HG03159 (cell line): ENCODE data around the gene CABCOCO1.

Experiments used
- ATAC-seq: cut with Tn5 transposase; IDR thresholded peaks from one replicate; pipeline ENCODE4 v1.9.1; 2021; ENCODE audit warnings: mild to moderate bottlenecking, moderate library complexity; ENCODE audit not compliant: unreplicated experiment

CABCOCO1 gene

GRCh38 chr10:61752111-61753011 is 89.6 kb downstream of the CABCOCO1 start:
- ATAC-seq, result no peak

GRCh38 chr10:61753453-61753852 is 90.7 kb downstream of the CABCOCO1 start:
- no peak for ATAC-seq

DNA sequence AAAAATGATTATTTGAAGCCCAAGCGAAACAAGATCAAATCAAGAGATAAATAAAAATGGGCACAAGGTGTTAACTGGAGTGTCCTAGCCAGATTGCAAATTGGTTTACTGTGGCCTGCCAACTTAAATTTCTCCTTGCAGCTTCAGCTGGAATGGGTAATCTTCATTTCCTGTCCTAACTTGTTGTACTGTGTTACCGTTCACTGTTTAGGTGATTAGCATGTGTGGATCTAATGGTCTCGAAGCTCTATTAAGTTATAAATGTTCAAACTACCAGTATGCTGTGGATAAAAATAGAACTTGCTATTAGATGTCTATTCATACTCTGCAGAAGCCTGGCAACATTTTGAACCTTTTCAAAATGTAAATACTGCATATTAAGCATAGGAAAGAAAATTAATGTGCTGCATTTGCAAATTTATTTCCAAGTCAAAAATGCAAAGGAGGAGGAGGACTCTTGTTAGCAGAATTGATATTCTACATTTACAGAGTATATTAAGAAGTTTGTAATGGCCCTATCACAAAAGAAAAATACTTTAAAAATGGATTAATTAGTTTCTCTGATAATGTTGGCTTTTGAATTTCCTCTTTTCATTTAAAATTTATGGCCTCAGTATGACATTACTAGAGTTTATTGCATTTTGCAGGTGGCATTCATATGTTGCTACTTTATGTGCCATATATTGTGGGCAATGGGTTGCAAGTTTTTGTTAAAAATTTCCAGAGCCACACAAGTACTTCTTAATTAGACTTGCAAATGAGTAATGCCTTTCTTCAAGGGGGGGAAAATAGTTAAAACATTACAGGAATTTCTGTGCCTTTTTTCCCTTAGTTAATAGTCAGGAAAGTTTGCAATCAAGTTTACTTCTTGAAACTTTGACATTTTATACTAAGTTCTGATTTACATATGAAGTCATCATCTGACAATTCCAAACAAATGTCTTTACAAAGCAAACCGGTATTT is 92.1 kb downstream of the CABCOCO1 start:
- no peak for ATAC-seq

- ATAC-seq, result no peak
Measured at GRCh38 chr10:61757001-61757400, 94.3 kb downstream of the CABCOCO1 start.

DNA sequence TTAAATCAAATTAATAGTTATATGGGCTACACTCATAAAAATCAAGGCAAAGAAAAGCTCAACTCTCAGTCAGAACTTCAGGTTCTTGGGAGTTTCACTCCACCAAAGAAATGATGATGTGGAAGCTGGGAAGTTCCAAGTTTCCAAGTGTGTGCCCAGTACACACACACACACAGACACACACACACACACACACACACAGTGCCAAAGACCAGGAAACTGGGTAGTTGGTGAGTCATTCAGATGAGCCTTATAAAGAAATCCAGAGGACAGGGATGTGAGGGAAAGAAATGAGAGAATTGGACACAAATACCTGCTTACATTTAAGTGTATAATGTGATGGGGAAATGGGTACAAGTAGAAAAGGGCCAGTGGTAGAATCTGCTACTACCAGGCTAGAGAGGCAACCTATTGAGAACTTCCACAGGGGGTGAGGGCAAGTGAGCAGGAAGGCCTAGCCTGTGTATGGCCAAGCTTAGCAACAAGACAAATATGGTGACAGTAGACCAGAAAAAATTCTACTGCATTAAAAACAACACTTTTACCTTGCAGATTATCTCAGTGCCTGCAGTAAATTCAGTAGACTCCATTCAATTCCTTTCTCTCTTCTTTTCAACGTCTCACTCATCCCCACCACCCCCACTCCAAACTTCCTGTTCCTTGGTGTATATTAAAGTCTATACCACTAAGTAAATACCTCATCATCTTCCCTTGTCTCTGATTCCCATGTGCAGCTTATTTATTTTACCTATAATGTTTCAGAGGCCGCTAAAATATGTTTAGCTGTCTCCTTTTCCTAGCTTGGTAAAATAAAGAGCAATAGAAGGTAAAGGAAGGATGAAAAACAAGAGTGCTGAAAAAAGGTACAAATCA is 95.0 kb downstream of the CABCOCO1 start:
- ATAC-seq, result no peak

- ATAC-seq, result no peak
Measured at GRCh38 chr10:61758433-61758832, 95.7 kb downstream of the CABCOCO1 start.

- no peak for ATAC-seq
Measured at GRCh38 chr10:61759751-61760150, 97.0 kb downstream of the CABCOCO1 start.

DNA sequence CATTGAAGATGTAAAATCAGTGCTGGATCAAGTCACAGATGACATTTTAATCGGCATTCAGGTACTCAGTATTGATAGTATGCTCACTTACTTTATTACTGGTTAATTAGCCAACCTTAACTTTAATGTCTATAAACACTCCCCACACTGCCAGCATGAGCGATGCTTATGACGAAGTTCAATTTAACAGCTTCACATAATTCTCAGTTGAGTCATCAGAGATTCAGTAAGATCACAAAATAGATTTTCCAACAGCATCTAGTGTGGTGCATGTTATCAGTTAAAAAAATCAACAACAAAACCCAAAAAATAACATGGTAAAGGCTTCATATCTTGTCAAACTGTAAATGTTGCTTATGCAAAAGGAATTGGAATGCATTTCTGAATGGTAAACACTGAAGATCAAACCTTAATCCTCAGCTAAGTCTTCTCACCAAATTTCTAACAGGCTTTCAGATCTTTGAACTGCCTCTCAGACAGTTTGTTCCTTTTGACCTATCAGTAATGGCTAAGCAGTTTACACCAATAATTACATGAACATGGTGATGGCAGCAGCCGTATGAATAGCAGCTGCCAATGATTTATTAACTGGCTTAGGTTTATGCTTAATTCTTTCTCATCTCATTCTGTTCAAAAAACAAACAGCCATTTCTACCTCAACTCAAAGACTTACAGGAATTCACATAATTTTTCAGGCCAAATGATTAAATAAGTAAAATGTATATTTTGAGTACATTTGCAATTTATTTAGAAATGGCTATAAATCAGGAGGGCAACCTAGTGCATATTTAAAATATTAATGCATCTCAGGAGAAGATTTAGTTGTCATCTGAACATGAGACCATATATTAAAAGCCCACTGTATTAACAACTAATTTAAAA is 98.5 kb downstream of the CABCOCO1 start:
- no peak for ATAC-seq

GRCh38 chr10:61761825-61762217 is 99.1 kb downstream of the CABCOCO1 start:
- no peak for ATAC-seq

DNA sequence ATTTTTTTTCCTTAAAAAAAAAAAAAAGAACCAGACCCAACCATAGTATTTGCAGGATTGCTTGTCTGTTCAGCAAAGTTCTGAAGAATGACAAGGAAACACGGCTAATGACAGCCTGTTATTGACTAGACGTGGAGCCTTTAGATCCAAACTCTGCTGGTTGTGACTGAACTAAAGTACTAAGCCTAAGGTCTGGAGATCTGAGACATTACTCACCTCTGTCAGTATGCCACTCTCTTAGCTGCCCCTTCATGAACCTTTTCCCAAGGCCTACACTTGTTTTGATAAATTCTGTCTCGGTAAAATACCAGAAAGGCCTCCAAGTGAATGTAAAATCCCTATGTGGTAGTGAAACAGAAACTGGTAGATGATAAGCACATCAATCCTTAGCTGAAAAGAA is 101.0 kb downstream of the CABCOCO1 start:
- no peak for ATAC-seq

DNA sequence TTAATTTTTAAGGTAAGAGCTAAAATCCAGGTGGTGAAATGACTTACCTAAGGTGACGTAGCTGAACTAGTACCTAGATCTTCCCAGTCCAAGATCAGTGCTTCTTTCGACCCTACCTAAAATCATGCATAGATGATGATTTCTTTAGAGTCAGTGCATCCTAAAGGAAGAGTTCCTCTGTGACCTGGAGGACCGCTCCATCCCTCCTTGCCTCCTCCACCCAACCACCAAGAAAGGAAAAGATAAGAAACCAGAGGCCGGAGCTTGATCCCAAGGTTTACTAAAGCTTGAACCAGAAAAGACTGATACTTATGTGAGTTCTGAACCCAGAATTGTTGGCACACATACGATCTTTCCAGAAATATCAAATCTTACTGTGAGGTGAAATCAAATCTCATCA is 101.8 kb downstream of the CABCOCO1 start:
- ATAC-seq, result no peak

DNA sequence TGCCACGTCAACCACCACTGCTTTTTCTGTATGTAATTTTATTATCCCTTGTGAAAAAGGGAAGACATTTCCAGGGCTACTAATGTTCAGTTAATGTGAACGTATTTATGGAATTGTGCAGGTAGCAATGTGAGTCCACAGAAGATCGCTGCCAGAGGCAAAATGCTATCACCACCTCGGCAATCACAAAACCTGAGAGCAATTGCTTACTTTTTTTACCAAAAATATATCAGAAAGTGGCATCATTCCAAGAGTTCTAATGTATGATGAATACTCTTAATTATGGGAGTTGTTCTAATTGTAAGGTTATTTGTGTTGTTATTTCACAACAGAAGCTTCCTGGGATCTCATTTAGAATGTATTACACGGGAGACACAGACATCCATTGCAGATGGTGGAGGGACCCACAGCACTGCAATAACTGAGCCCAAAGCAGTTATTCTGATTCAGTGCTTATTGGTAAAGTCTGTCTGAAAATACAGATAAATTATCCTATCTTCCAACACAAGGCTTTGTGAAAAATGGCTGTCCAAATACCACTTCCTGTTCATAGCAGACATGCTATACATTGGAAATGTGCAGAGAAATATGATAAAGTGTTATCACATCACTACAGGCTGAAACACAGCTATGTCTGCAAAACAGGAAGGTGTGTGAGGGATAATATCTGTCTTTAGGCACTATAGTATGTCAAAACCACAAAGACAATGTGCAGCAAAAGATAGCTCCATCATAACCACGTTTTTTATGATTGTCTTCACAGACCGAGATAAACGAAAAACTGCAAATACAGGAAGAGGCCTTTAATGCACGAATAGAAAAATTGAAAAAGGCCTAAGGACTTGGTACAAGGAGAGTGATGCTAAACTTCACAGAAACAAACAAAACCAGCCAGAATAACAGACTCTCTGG is 102.7 kb downstream of the CABCOCO1 start:
- ATAC-seq, result no peak

- ATAC-seq, result no peak
Measured at GRCh38 chr10:61766927-61767326, 104.2 kb downstream of the CABCOCO1 start.

DNA sequence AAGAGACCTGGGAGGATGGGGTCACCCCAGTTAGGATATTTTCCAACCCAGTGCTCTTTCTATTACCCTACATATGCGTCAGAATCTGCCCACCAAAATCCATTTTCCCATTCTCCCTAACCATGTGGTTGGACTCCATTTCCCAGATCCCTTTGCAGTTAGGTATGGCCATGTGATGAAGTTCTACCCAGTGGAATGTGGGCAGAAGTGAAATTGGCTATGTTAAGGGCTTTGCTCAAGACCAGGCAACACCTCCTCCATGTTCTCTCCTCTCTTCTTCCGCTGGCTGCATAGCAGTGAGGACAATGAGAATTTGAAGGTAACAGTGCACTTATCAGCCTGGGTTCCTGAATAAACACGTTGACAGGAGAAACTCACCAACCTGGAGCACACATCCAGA is 111.3 kb downstream of the CABCOCO1 start:
- ATAC-seq, result no peak

GRCh38 chr10:61775111-61775510 is 112.4 kb downstream of the CABCOCO1 start:
- ATAC-seq, result no peak

- ATAC-seq, result no peak
Measured at GRCh38 chr10:61776615-61777266, 114.0 kb downstream of the CABCOCO1 start.

- no peak for ATAC-seq
Measured at GRCh38 chr10:61778137-61778536, 115.4 kb downstream of the CABCOCO1 start.

- ATAC-seq, result no peak
Measured at GRCh38 chr10:61779276-61779675, 116.5 kb downstream of the CABCOCO1 start.
